ENCODE data around the gene LRFN3. TPM values are rescaled to one million over a fixed set of nuclear protein-coding genes. Genes with fewer than 3 reads are reported as not detected.
"Not testable (repeated sequence)": the region's sequence is repeated elsewhere in the genome, so short reads cannot be mapped to it uniquely, and the experiment has no call there.

The LRFN3 gene
- total and polyA plus RNA-seq, 12 donors, result 1.7 to 23.3 (median 13.8) TPM

DNA sequence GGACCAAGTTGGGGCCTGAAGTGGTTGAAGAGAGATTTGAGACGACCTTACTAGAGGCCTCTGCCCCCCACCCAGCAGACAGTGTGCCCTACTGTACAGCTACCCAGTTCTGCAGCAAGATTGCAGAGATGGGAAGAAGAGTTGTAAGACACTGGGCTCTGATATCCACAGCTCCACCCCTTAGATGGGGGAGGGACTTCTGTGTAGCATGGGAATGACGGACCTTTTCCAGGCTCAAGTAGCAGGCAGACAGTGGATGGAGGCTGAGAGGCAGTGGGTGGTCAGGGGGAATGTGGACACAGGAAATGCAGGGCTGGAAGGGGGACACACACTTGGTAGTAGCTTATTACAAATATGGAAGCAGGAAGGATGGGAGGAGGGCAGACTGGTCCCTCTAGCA is 13.0 kb downstream of the LRFN3 start:
- intact Hi-C loops (cut with DNase I), result no loop called here
- Histone ChIP-seq H3K27me3 (no peaks in the 10 kb centered on the region), H3K9me3 (replicated peaks in 1 of 3) (no peaks in the 10 kb centered on the region), H3K36me3 (replicated peaks in 1 of 2) (no peaks in the 10 kb centered on the region), H3K27ac (no peak overlapping the region), H3K4me1 (replicated peaks in 1 of 2) (no peaks in the 10 kb centered on the region), H3K4me3 (no peak overlapping the region)
- TF ChIP-seq POLR2A (IDR thresholded peaks at IDR 0.05), result no peak
- TF ChIP-seq, protein P1, sequence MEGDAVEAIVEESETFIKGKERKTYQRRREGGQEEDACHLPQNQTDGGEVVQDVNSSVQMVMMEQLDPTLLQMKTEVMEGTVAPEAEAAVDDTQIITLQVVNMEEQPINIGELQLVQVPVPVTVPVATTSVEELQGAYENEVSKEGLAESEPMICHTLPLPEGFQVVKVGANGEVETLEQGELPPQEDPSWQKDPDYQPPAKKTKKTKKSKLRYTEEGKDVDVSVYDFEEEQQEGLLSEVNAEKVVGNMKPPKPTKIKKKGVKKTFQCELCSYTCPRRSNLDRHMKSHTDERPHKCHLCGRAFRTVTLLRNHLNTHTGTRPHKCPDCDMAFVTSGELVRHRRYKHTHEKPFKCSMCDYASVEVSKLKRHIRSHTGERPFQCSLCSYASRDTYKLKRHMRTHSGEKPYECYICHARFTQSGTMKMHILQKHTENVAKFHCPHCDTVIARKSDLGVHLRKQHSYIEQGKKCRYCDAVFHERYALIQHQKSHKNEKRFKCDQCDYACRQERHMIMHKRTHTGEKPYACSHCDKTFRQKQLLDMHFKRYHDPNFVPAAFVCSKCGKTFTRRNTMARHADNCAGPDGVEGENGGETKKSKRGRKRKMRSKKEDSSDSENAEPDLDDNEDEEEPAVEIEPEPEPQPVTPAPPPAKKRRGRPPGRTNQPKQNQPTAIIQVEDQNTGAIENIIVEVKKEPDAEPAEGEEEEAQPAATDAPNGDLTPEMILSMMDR (IDR thresholded peaks at IDR 0.05), result no peak
- no peak for DNase-seq
- WGBS, 4 donors, result 16 to 43% (median 21%) methylated on average over 2 of the region's 2 CpGs

DNA sequence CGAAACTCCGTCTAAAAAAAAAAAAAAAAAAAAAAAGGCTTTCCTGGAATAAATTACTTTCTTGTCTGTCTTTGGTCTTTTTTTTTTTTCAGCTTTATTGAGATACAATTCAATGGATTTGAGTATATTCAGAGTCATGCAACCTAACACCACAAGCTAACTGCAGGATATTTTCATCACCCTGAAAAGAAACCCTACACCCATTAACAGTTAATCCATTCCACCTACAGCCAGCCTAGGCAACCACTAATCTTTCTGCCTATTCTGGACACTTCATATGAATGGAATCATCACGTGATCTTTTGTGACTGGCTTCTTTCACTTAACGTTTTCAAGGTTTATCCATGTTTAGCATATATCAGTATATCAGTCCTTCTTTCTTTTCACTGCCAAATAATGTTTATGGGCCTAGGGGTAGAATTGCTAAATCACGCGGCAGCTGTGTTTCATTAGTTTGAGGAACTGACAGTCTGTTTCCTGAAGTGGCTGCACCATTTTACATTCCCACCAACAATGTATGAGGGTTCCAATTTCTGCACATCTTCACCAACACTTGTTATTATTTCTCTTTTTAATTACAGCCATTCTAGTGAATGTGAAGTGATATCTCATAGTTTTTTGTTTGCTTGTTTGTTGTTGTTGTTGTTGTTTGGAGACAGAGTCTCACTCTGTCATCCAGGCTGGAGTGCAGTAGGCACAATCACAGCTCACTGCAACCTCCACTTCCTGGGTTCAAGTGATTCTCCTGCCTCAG is 19.9 kb downstream of the LRFN3 start:
- no peaks in the 10 kb centered on the region for H3K9me3 ChIP-seq (replicated peaks in 1 of 3)
- peaks cover 20% of the 10 kb centered on the region for H3K27me3 ChIP-seq
- WGBS, 4 donors, result 61 to 76% (median 69%) methylated on average over 6 of the region's 6 CpGs
- no peaks in the 10 kb centered on the region for H3K36me3 ChIP-seq (replicated peaks in 1 of 2)
- no peak overlapping the region for H3K27ac ChIP-seq
- no peak overlapping the region for H3K4me3 ChIP-seq
- intact Hi-C loops (cut with DNase I), result no loop called here
- no peak for DNase-seq
- H3K4me1 ChIP-seq (replicated peaks in 1 of 2), result peaks cover 0 to 8% of the 10 kb centered on the region in 2 donors
- no peak for TF ChIP-seq POLR2A (IDR thresholded peaks at IDR 0.05)
- TF ChIP-seq, protein P1 (IDR thresholded peaks at IDR 0.05), result no peak

DNA sequence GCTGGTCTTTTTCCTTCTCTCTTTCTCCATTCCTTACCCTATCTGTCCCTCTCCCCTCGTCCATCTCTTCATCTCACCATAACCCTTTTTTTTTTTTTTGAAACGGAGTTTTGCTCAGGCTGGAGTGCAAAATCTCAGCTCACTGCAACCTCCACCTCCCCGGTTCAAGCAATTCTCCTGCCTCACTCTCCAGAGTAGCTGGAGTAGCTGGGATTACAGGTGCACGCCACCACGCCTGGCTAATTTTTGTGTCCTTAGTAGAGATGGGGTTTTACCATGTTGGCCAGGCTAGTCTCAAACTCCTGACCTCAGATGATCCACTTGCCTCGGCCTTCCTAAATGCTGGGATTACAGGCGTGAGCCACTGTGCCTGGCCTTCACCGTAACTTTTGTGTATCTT is 21.2 kb downstream of the LRFN3 start:
- H3K27me3 ChIP-seq, result peaks cover 25% of the 10 kb centered on the region
- H3K36me3 ChIP-seq (replicated peaks in 1 of 2); H3K4me3 ChIP-seq; H3K4me1 ChIP-seq (replicated peaks in 1 of 2); H3K9me3 ChIP-seq (replicated peaks in 1 of 3); DNase-seq; intact Hi-C loops (cut with DNase I); H3K27ac ChIP-seq: not testable (repeated sequence)
- WGBS, 4 donors, result 66 to 74% (median 71%) methylated on average over 8 of the region's 8 CpGs

DNA sequence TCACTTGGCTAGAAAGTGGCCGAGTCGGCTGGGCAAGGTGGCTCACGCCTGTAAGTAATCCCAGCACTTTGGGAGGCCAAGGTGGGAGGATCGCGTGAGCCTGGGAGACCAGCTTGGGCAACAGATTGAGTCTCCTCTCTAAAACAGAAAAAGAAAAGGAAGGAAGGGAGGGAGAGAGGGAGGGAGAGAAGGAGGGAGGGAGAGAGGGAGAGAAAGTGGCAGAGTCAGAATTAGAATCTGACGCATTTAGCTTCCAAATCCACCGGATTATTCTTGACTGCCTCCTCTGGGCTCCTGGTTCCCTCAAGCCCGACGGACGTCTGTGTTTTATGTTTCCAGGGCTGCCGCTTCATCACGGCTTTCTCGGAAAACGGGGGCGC is 22.5 kb downstream of the LRFN3 start:
- Histone ChIP-seq H3K9me3 (replicated peaks in 1 of 3) (no peaks in the 10 kb centered on the region), H3K27ac (no peak overlapping the region), H3K27me3 (peaks cover 25% of the 10 kb centered on the region), H3K4me3 (no peak overlapping the region), H3K36me3 (replicated peaks in 1 of 2) (no peaks in the 10 kb centered on the region), H3K4me1 (replicated peaks in 1 of 2) (peaks cover 0 to 8% of the 10 kb centered on the region in 2 donors)
- TF ChIP-seq POLR2A (IDR thresholded peaks at IDR 0.05), result no peak
- TF ChIP-seq, protein P1 (IDR thresholded peaks at IDR 0.05), result no peak
- WGBS, 4 donors, result 28 to 34% (median 29%) methylated on average over 15 of the region's 15 CpGs
- no peak for DNase-seq
- intact Hi-C loops (cut with DNase I), result no loop called here

Data from adrenal gland (tissue), 12 donors.